H7 (cell line): ENCODE data around the gene MT4. TPM values are rescaled to one million over a fixed set of nuclear protein-coding genes. Genes with fewer than 3 reads are reported as not detected.

Source experiments
- DNase-seq: peaks from one replicate; pipeline ENCODE4 v3.0.0; 2012
- H3K27me3 ChIP-seq: 2 replicates; pipeline ENCODE4 v1.6.0; 2011; ENCODE audit warnings: mild to moderate bottlenecking, low read length; ENCODE audit not compliant: control insufficient read depth, insufficient read depth
- H3K36me3 ChIP-seq: replicated peaks from 2 replicates; pipeline ENCODE4 v1.5.1; 2011; ENCODE audit warnings: low read length; ENCODE audit not compliant: control insufficient read depth, insufficient read depth
- H3K4me3 ChIP-seq: 2 replicates; pipeline ENCODE4 v1.5.1; 2011; ENCODE audit warnings: low read depth, mild to moderate bottlenecking, control low read depth, low read length, moderate library complexity; ENCODE audit not compliant: insufficient read depth
- total RNA-seq: library from RNA; depleted of rRNA; stranded (reverse); fragments of >200 nt; shearing (Covaris generic); gene quantifications from 2 replicates; pipeline ENCODE4 v1.2.3, GENCODE V29; 2014; rRNA removed

MT4 gene
- not detected in 2 replicates for total RNA-seq

DNA sequence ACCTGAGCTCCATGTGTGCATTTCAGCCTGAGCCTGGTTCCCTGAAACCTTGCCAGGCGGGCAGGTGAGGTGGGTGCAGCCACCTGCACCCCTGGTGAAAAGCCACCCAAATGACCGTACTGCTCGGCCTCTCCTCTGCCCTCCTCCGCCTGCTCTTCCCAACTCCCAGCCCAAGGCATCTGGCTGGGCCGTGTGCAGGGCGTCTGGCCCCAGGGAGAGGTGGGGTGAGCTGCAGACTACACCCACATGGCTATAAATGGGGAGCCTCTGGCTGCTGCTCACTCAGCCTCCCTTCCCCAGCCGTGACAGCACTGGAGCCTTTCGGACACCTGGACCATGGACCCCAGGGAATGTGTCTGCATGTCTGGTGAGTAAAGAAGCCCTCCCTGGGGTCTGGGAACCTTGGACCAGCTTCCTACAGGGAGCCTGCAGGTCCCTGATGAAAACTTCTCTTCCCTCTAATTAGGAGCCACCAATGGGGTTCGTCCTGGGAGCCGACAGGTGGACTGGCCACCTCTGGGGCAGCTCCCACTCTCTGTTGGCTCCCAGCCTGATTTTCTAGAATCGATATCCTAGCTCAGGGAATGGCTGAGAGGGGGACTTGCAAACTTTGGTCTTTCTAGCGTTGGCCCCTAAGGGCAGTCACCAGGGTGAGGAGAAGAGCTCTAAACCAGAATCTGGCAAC is at the start of gene MT4:
TSS of gene MT4 (plus strand) at position 281 of the 685 bp plus-strand sequence. CDS start at position 337, 56 bp downstream.
- Histone ChIP-seq H3K36me3 (no peaks in the 10 kb centered on the region), H3K4me3 (no peak within 1 kb of the TSS), H3K27me3 (no peaks in the 10 kb centered on the region; the same call in 1 of the 2 replicates)
- DNase-seq, result no peak

DNA sequence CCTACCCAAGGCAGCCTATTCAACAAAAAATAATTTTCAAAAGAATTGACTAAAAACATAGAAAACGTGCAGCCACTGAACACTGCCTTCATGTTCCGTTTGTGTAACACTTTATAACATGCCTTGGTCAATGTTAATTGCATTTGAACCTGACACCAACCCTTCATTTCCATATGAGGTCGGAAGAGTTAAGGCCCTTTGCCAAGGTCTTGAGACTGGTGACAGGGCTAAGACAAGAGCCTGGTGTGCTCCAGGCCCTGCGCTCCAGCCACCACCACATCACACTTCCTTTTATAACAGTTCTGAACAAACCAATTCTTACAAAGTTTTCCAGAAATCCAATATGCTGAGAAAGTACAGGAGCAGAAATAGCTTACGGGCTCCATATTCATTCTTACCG is 49.2 kb upstream of the MT4 start:
- no peak overlapping the region for H3K4me3 ChIP-seq
- H3K36me3 ChIP-seq, result no peaks in the 10 kb centered on the region; the same call in 1 of the 2 replicates
- no peaks in the 10 kb centered on the region for H3K27me3 ChIP-seq
- no peak for DNase-seq

- Histone ChIP-seq H3K4me3 (no peak overlapping the region), H3K36me3 (no peaks in the 10 kb centered on the region), H3K27me3 (0 out of 2 replicates have a peak, but pooled peaks cover 1% of the 10 kb centered on the region)
- DNase-seq, result no peak
These were observed 47.7 kb upstream of the MT4 start for GRCh38 chr16:56517206-56517605.

GRCh38 chr16:56518425-56518824 is 46.4 kb upstream of the MT4 start:
- Histone ChIP-seq H3K27me3 (0 out of 2 replicates have a peak, but pooled peaks cover 1% of the 10 kb centered on the region), H3K4me3 (no peak overlapping the region), H3K36me3 (no peaks in the 10 kb centered on the region)
- no peak for DNase-seq

DNA sequence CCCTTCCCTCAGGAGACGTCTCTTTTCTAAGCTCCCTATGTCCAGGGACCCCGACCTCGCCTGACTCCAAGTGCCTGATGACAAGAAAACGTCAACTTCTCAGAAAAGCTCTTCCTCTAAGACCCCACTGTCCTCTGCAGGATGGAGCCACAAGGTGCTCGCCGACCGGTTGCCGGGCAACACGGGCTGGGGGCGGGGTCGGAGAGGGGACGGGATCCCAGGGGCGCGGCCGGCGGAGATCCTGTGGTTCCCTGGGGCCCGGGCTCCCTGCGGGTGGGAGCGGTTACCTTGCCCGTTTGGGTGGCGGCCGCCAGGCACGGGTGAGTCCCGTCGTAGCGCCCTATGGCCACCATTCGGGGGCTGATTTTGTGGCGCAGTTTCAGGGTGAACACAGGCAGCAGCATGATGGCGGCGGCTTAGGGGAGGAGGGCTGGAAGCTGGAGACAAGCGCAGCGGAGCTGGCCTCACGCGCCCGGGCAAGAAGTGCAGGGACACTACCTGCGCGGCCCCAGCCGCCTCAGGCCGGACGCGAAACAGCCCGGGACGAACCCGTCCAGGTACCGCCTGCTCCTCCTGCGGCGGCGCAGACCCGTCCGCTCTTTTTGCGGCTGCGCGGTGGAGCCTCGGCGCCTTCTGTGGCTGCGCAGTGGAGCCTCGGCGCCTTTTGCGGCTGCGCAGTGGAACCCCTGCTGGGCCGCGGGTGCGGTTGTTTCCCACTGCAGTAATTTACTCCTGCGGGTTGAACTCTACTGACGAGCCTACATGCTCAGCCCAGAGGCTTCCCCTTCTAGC is 45.2 kb upstream of the MT4 start, which contains the start of gene BBS2:
TSS of gene BBS2 (minus strand) at position 566 of the 792 bp plus-strand sequence. CDS start at position 404, 162 bp downstream.
- DNase-seq, result peak; percentile 95

GRCh38 chr16:56520251-56520577 is 44.7 kb upstream of the MT4 start:
- no peak for DNase-seq
- Histone ChIP-seq H3K36me3 (no peaks in the 10 kb centered on the region), H3K27me3 (0 out of 2 replicates have a peak, but pooled peaks cover 1% of the 10 kb centered on the region), H3K4me3 (peak overlapping the region; percentile 98)

More for the DNA sequence above, 45.2 kb upstream of the MT4 start, which contains the start of gene BBS2:
- H3K36me3 ChIP-seq, result no peaks in the 10 kb centered on the region
- H3K4me3 ChIP-seq, result peak within 1 kb of the TSS; percentile 98
- 0 out of 2 replicates have a peak, but pooled peaks cover 1% of the 10 kb centered on the region for H3K27me3 ChIP-seq

- no peak overlapping the region for H3K4me3 ChIP-seq
- no peaks in the 10 kb centered on the region for H3K36me3 ChIP-seq
- H3K27me3 ChIP-seq, result 0 out of 2 replicates have a peak, but pooled peaks cover 1% of the 10 kb centered on the region
- DNase-seq, result no peak
These were observed 39.6 kb upstream of the MT4 start for GRCh38 chr16:56525236-56525635.

- no peak for DNase-seq
- Histone ChIP-seq H3K36me3 (no peaks in the 10 kb centered on the region), H3K27me3 (peaks cover under 1% of the 10 kb centered on the region; the same call in 1 of the 2 replicates), H3K4me3 (no peak overlapping the region)
These were observed 34.0 kb upstream of the MT4 start for GRCh38 chr16:56530872-56531271.

DNA sequence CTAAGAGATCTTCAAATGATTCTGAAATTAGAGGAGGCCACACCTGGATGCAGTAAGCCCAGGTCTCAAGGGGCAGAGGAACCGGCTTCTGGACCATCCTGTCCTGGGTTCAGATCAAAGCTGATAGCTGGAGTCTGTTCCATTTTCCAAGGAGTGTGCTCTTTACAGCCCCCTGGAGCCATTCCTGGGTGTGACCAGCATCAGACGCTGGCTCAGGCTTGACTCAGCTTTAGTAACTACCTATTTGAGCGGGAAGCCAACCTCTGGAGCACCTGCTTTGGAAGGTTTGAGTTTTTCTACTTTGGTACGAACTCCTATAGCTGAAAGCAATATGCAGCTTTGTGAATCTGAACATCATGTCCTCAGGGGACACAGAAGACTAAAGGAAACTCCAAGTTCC is 32.2 kb upstream of the MT4 start:
- H3K27me3 ChIP-seq, result peaks cover 1% of the 10 kb centered on the region; the same call in 1 of the 2 replicates
- no peak overlapping the region for H3K4me3 ChIP-seq
- no peak for DNase-seq
- H3K36me3 ChIP-seq, result no peaks in the 10 kb centered on the region

DNA sequence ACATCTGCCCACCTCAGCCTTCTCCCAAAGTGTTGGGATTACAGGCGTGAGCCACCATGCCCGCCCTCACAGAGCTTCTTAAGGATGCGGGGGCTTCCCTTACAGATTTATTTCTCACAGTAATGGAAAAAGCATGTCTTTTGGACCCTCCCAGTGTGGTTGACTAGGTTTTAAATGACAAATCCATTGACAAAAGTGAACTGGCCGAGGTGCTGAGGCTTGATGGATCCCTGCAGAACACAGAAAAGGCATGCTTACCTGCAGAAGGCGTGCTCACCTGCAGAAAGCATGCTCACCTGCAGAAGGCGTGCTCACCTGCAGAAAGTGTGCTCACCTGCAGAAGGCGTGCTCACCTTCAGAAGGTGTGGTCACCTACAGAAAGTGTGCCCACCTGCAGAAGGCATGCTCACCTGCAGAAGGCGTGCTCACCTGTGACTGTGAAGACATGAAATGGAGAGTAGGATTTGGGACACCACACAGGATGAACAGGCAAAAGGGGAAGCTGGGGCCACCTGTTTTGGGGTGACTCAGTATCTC is 30.0 kb upstream of the MT4 start:
- DNase-seq, result no peak
- no peak overlapping the region for H3K4me3 ChIP-seq
- H3K36me3 ChIP-seq, result no peaks in the 10 kb centered on the region
- H3K27me3 ChIP-seq, result peaks cover 1% of the 10 kb centered on the region; the same call in 1 of the 2 replicates

DNA sequence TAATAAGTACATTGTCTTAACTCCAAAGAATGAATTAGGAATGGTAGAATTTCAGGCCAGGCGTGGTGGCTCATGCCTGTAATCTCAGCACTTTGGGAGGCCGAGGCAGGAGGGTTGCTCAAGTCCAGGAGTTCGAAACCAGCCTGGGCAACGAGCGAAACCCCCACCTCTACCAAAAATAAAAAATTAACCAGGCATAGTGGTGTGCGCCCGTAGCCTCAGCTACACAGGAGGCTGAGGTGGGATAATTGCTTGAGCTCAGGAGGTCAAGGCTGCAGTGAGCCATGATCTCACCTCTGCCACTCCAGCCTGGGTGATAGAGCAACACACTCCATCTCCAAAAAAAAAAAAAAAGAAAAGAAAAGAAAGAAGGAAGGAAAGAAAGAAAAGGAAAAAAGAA is 26.5 kb upstream of the MT4 start:
- peaks cover 1% of the 10 kb centered on the region; the same call in 1 of the 2 replicates for H3K27me3 ChIP-seq

GRCh38 chr16:56539656-56540055 is 25.2 kb upstream of the MT4 start:
- Histone ChIP-seq H3K4me3 (no peak overlapping the region), H3K27me3 (peaks cover 1% of the 10 kb centered on the region; the same call in 1 of the 2 replicates), H3K36me3 (no peaks in the 10 kb centered on the region)
- no peak for DNase-seq

More for the DNA sequence above, 26.5 kb upstream of the MT4 start:
- Histone ChIP-seq H3K36me3 (no peaks in the 10 kb centered on the region), H3K4me3 (no peak overlapping the region)
- DNase-seq, result no peak

GRCh38 chr16:56542039-56542438 is 22.8 kb upstream of the MT4 start:
- no peaks in the 10 kb centered on the region for H3K36me3 ChIP-seq
- H3K4me3 ChIP-seq, result no peak overlapping the region
- H3K27me3 ChIP-seq, result no peaks in the 10 kb centered on the region
- DNase-seq, result no peak

DNA sequence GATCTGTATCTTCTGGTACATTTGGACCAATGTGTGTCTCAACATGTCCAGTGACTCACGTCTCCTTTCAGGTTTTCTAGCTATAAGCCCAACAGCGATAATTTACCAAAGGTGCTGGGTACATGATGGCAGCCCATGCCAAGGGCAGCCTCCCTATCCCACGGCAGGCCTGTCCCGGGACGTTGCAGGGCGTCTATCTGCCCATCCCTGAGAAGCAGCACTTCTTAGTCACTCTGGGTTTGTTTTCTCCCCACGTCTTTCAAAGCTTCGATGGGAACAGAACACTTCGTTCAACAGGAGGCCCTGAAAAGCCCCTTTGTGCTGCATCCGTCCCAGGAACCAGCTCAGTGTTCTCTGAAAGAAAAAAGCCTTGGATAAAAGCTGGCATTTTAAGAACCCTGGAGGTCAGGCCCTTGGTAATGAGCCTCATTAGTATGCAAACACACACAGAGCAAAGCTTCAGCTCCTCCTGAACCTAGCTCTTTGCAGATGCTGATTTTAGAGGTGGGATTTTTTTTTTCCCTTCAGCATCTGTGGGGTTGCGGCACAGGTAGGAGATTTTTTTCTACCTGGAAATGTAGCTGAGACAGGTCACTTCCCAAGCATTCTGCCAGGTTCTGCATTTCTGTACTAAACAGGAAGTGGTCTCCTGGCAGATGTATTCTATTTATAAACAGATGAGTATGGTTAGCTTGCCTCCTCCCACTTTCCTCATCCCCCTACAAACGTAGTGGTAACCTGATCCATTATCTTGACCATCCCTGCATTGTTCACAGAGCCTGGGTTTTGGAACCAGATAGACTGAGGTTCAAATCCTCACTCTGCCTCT is 17.5 kb upstream of the MT4 start:
- H3K27me3 ChIP-seq, result no peaks in the 10 kb centered on the region
- DNase-seq, result peak; percentile 65
- no peak overlapping the region for H3K4me3 ChIP-seq
- H3K36me3 ChIP-seq, result no peaks in the 10 kb centered on the region
